ENCODE data around the gene SGO1.

DNA sequence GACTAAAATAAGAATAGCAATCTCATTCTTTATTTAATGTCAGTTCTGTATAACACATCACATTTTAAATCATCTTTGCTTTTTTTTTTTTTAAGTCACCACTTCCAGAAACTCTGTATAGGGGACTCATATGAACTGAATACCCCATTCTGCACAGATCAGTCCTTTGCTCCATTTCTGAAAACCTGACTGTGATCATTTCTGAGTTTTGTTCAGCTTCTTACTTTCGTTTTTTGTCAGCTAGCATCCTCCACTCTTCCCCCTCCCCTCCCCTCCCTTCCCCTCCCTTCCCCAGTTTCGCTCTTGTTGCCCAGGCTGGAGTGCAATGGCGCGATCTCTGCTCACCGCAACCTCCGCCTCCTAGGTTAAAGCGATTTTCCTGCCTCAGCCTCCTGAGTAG, 49.8 kb upstream of the SGO1 start:
- no peak for TF ChIP-seq POLR2A (IDR thresholded peaks at IDR 0.05)
- TF ChIP-seq, protein P1, sequence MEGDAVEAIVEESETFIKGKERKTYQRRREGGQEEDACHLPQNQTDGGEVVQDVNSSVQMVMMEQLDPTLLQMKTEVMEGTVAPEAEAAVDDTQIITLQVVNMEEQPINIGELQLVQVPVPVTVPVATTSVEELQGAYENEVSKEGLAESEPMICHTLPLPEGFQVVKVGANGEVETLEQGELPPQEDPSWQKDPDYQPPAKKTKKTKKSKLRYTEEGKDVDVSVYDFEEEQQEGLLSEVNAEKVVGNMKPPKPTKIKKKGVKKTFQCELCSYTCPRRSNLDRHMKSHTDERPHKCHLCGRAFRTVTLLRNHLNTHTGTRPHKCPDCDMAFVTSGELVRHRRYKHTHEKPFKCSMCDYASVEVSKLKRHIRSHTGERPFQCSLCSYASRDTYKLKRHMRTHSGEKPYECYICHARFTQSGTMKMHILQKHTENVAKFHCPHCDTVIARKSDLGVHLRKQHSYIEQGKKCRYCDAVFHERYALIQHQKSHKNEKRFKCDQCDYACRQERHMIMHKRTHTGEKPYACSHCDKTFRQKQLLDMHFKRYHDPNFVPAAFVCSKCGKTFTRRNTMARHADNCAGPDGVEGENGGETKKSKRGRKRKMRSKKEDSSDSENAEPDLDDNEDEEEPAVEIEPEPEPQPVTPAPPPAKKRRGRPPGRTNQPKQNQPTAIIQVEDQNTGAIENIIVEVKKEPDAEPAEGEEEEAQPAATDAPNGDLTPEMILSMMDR (IDR thresholded peaks at IDR 0.05): no peak
- no peak for TF ChIP-seq EP300 (IDR thresholded peaks at IDR 0.05)
